Hepatocyte (in vitro differentiated cells): ENCODE data around the gene PCNT. TPM values are rescaled to one million over a fixed set of nuclear protein-coding genes. Genes with fewer than 3 reads are reported as not detected.

Source experiments
- DNase-seq: peaks from one replicate; pipeline ENCODE4 v3.0.0-alpha.2; 2016; ENCODE audit warnings: low spot score
- H2AFZ ChIP-seq: fragments of 200-600 bp; sonication (generic); 2 replicates; pipeline ENCODE4 v1.6.0; 2016; ENCODE audit warnings: antibody characterized with exemption, mild to moderate bottlenecking
- H3K27ac ChIP-seq: fragments of 200-600 bp; sonication (generic); 2 replicates; pipeline ENCODE4 v1.5.1; 2016; ENCODE audit warnings: mild to moderate bottlenecking
- H3K27me3 ChIP-seq: fragments of 200-600 bp; sonication (generic); 2 replicates; pipeline ENCODE4 v1.6.1; 2016
- H3K36me3 ChIP-seq: fragments of 200-600 bp; sonication (generic); replicated peaks from 2 replicates; pipeline ENCODE4 v1.5.1; 2016; ENCODE audit warnings: low read depth; ENCODE audit not compliant: insufficient read depth
- H3K4me1 ChIP-seq: fragments of 200-600 bp; sonication (generic); 2 replicates; pipeline ENCODE4 v1.5.1; 2016; ENCODE audit warnings: mild to moderate bottlenecking, moderate library complexity; ENCODE audit not compliant: insufficient read depth
- H3K4me2 ChIP-seq: fragments of 200-600 bp; sonication (generic); 2 replicates; pipeline ENCODE4 v1.6.0; 2016
- H3K4me3 ChIP-seq: fragments of 200-600 bp; sonication (generic); 2 replicates; pipeline ENCODE4 v1.5.1; 2016; ENCODE audit warnings: mild to moderate bottlenecking
- H3K79me2 ChIP-seq: fragments of 200-600 bp; sonication (generic); 2 replicates; pipeline ENCODE4 v1.6.0; 2017; ENCODE audit warnings: mild to moderate bottlenecking
- H3K9me2 ChIP-seq: fragments of 200-600 bp; sonication (generic); replicated peaks from 2 replicates; pipeline ENCODE4 v1.6.0; 2017; ENCODE audit warnings: mild to moderate bottlenecking; ENCODE audit not compliant: insufficient read depth
- H3K9me3 ChIP-seq: fragments of 200-600 bp; sonication (generic); 2 replicates; pipeline ENCODE4 v1.5.1; 2016; ENCODE audit warnings: low read depth, mild to moderate bottlenecking
- H4K20me1 ChIP-seq: fragments of 200-600 bp; sonication (generic); 2 replicates; pipeline ENCODE4 v1.6.0; 2016; ENCODE audit warnings: mild to moderate bottlenecking; ENCODE audit not compliant: insufficient read depth, poor library complexity, severe bottlenecking
- CTCF ChIP-seq: fragments of 200-600 bp; sonication (generic); IDR thresholded peaks from 2 replicates; pipeline ENCODE4 v1.5.1; 2016; ENCODE audit warnings: antibody characterized with exemption, mild to moderate bottlenecking; ENCODE audit not compliant: poor library complexity
- EZH2 ChIP-seq: fragments of 200-600 bp; sonication (generic); IDR thresholded peaks from 2 replicates; pipeline ENCODE4 v1.6.1; 2016; ENCODE audit warnings: antibody characterized with exemption, mild to moderate bottlenecking, borderline replicate concordance
- EZH2phosphoT487 ChIP-seq: fragments of 200-600 bp; sonication (generic); IDR thresholded peaks from one replicate; pipeline ENCODE4 v1.6.1; 2018; ENCODE audit warnings: antibody characterized with exemption, mild to moderate bottlenecking, low read depth, moderate library complexity; ENCODE audit not compliant: unreplicated experiment, severe bottlenecking
- WGBS: methylation state at CpG from one replicate; pipeline ENCODE4 v1.1.6; 2016; ENCODE audit warnings: low lambda C conversion rate; ENCODE audit errors: missing lambda C conversion rate; 5-methylcytosine and 5-hydroxymethylcytosine counted together
- polyA plus RNA-seq: library from polyadenylated mRNA; unstranded; fragments of >200 nt; fragmentation: Nextera tagmentation; extraction: Ambion mirVana; gene quantifications from 2 replicates; pipeline ENCODE4 v1.2.1, GENCODE V29; 2016
- total RNA-seq: library from RNA; depleted of rRNA; stranded (reverse); fragments of >200 nt; gene quantifications from 2 replicates; pipeline ENCODE4 v1.2.3, GENCODE V29; 2014

PCNT gene
- total and polyA plus RNA-seq, 2 experiments from 2014 or later: 11.5 to 14.3 TPM

- Histone ChIP-seq H3K9me2 (no peaks in the 10 kb centered on the region), H3K36me3 (no peaks in the 10 kb centered on the region), H3K79me2 (peaks cover 22% of the 10 kb centered on the region), H2AFZ (no peak overlapping the region), H3K4me1 (no peaks in the 10 kb centered on the region), H3K9me3 (no peaks in the 10 kb centered on the region), H3K4me2 (no peak overlapping the region), H3K27ac (no peak overlapping the region), H4K20me1 (no peaks in the 10 kb centered on the region), H3K4me3 (no peak overlapping the region), H3K27me3 (no peaks in the 10 kb centered on the region)
- TF ChIP-seq EZH2phosphoT487 (no peak), CTCF (no peak), EZH2 (no peak)
- 97% methylated on average over 10 of the region's 10 CpGs for WGBS
- DNase-seq: no peak
Measured at GRCh38 chr21:46376231-46376628, 52.3 kb downstream of the PCNT start.

- H3K4me2 ChIP-seq: no peak overlapping the region
- TF ChIP-seq CTCF: no peak
- no peak for TF ChIP-seq EZH2
- TF ChIP-seq EZH2phosphoT487: no peak
- 82% methylated on average over 14 of the region's 14 CpGs for WGBS
- no peaks in the 10 kb centered on the region for H3K4me1 ChIP-seq
- H4K20me1 ChIP-seq: no peaks in the 10 kb centered on the region
- H2AFZ ChIP-seq: no peak overlapping the region
- no peak overlapping the region for H3K27ac ChIP-seq
- H3K9me3 ChIP-seq: no peaks in the 10 kb centered on the region
- DNase-seq: no peak
- H3K36me3 ChIP-seq: no peaks in the 10 kb centered on the region
- H3K4me3 ChIP-seq: no peak overlapping the region
- H3K9me2 ChIP-seq: no peaks in the 10 kb centered on the region
- no peaks in the 10 kb centered on the region for H3K27me3 ChIP-seq
- H3K79me2 ChIP-seq: peaks cover 22% of the 10 kb centered on the region
Measured at GRCh38 chr21:46376856-46377453, 53.0 kb downstream of the PCNT start.

- H3K9me3 ChIP-seq: no peaks in the 10 kb centered on the region
- no peak for DNase-seq
- H4K20me1 ChIP-seq: no peaks in the 10 kb centered on the region
- H3K36me3 ChIP-seq: no peaks in the 10 kb centered on the region
- H3K4me1 ChIP-seq: no peaks in the 10 kb centered on the region
- no peak overlapping the region for H3K4me2 ChIP-seq
- 96% methylated on average over 14 of the region's 14 CpGs for WGBS
- H3K9me2 ChIP-seq: no peaks in the 10 kb centered on the region
- no peak overlapping the region for H2AFZ ChIP-seq
- no peak overlapping the region for H3K4me3 ChIP-seq
- H3K79me2 ChIP-seq: peaks cover 22% of the 10 kb centered on the region
- H3K27ac ChIP-seq: no peak overlapping the region
- no peaks in the 10 kb centered on the region for H3K27me3 ChIP-seq
- no peak for TF ChIP-seq CTCF
- no peak for TF ChIP-seq EZH2
- TF ChIP-seq EZH2phosphoT487: no peak
Measured at GRCh38 chr21:46377789-46378188, 53.8 kb downstream of the PCNT start.
